ENCODE measurements around the gene RAG1. TPM values are rescaled to one million over a fixed set of nuclear protein-coding genes. Genes with fewer than 3 reads are reported as not detected.
A peak's percentile ranks its signal among the peaks of the same experiment; 100 is the strongest.

The RAG1 gene
- total and polyA plus RNA-seq, 9 of the 15 experiments (the other 6 are each of a cell fraction or from before 2014, with no cell fraction given): 0.49 to 2.5 (median 1.7) TPM

GRCh38 chr11:36594316-36594989 lies 26.6 kb downstream of the RAG1 start, which contains the start of gene IFTAP (continued):
- TF ChIP-seq MLLT1 (IDR thresholded peaks at IDR 0.05) (no peak), ZNF3 (CRISPR knock-in tag; IDR thresholded peaks at IDR 0.05) (0 out of 2 replicates have a peak, but pooled peaks have one; percentile 26), CHD4 (IDR thresholded peaks at IDR 0.05; ENCODE audit: insufficient read depth, insufficient replicate concordance, low read depth, low read length, poor library complexity, severe bottlenecking) (no peak), ZNF785 (CRISPR knock-in tag; IDR thresholded peaks at IDR 0.05) (no peak), TEAD1 (CRISPR knock-in tag; IDR thresholded peaks at IDR 0.05) (peak in 1 of 2 experiments; percentile 91; a peak in 2 of 4 replicates), MYC (IDR thresholded peaks at IDR 0.05; ENCODE audit: low read depth, low read length) (peak; percentile 49), MYC (CRISPR knock-in tag; IDR thresholded peaks at IDR 0.05; ENCODE audit: borderline replicate concordance, low read depth) (no peak), NR4A1 (CRISPR knock-in tag; IDR thresholded peaks at IDR 0.05) (no peak), NR4A1 (tag; IDR thresholded peaks at IDR 0.05) (peak; percentile 78), TFAP4 (CRISPR knock-in tag; IDR thresholded peaks at IDR 0.05; ENCODE audit: borderline replicate concordance) (peak; percentile 62; the same call in 1 of the 2 replicates), ZNF592 (IDR thresholded peaks at IDR 0.05) (peak; percentile 83; the same call in 1 of the 2 replicates), DMBX1 (CRISPR knock-in tag; IDR thresholded peaks at IDR 0.05; ENCODE audit: borderline replicate concordance) (peak; percentile 78; the same call in 1 of the 2 replicates), ZNF197 (CRISPR knock-in tag; IDR thresholded peaks at IDR 0.05; ENCODE audit: low read depth) (peak; percentile 93), ZNF253 (CRISPR knock-in tag; conservative IDR thresholded peaks at IDR 0.05) (0 out of 2 replicates have a peak, but pooled peaks have one; percentile 29), FOXK2 (conservative IDR thresholded peaks at IDR 0.05 in 1 of 2, IDR thresholded peaks at IDR 0.05 in 1 of 2; ENCODE audit: low read depth in 2 of 2) (peak; percentile 87 to 89), PTTG1 (tag; IDR thresholded peaks at IDR 0.05; ENCODE audit: low read depth) (peak; percentile 69; the same call in 1 of the 2 replicates), NRF1 (conservative IDR thresholded peaks at IDR 0.05 in 1 of 2, IDR thresholded peaks at IDR 0.05 in 1 of 2) (peak; percentile 4 to 39; a peak in 1 of 4 replicates), TRIM28 (IDR thresholded peaks at IDR 0.05) (0 out of 2 replicates have a peak, but pooled peaks have one; percentile 27), HMBOX1 (IDR thresholded peaks at IDR 0.05) (peak; percentile 28; the same call in 1 of the 2 replicates), HDAC1 (IDR thresholded peaks at IDR 0.05) (peak in 1 of 2 experiments; percentile 44; a peak in 1 of 4 replicates)

Measured in K562 (cell line).